Activated CD4-positive, alpha-beta T cell treated with anti-CD3 and anti-CD28 coated beads for 36 hours (primary cell): ENCODE measurements around the gene RAB11FIP4. TPM values are rescaled to one million over a fixed set of nuclear protein-coding genes. Genes with fewer than 3 reads are reported as not detected.

Experiments used
- ATAC-seq: fragments of 200-7000 bp; cut with Tn5 transposase; one replicate; pipeline ENCODE4 v1.10.0; 2021; ENCODE audit warnings: mild to moderate bottlenecking, moderate library complexity
- CTCF ChIA-PET: fragments of 350-600 bp; sonication (Branson Sonifier 250); formaldehyde crosslinking; loops from one replicate; lab custom pipeline; 2021; ENCODE audit warnings: antibody characterized with exemption; lab: Charles Lee
- POLR2A ChIA-PET: fragments of 350-600 bp; sonication (Branson Sonifier 250); formaldehyde crosslinking; loops from one replicate; lab custom pipeline; 2021; ENCODE audit warnings: antibody characterized with exemption, inconsistent platforms; lab: Charles Lee
- DNase-seq: peaks from one replicate; pipeline ENCODE4 v3.0.0-alpha.2; 2020
- H3K27ac Mint-ChIP-seq: one replicate; pipeline ENCODE4 v1.8.0; 2021; ENCODE audit warnings: mixed read lengths
- H3K27me3 Mint-ChIP-seq: one replicate; pipeline ENCODE4 v1.8.0; 2021; ENCODE audit warnings: mixed read lengths
- H3K36me3 Mint-ChIP-seq: one replicate; pipeline ENCODE4 v1.8.0; 2021; ENCODE audit warnings: low read depth, mixed read lengths
- H3K4me1 Mint-ChIP-seq: one replicate; pipeline ENCODE4 v1.8.0; 2021; ENCODE audit warnings: mixed read lengths
- H3K4me3 Mint-ChIP-seq: one replicate; pipeline ENCODE4 v1.8.0; 2021; ENCODE audit warnings: mild to moderate bottlenecking, moderate library complexity, mixed read lengths
- H3K9me3 Mint-ChIP-seq: one replicate; pipeline ENCODE4 v1.8.0; 2021; ENCODE audit warnings: low read depth, mixed read lengths
- intact Hi-C, 2 experiments: fragments of 100-400 bp; cut with DNase I in 1 of 2; cut with micrococcal nuclease in 1 of 2; formaldehyde crosslinking; loops; one replicate each; pipeline versions ENCODE4 v1.14.2 to v1.15.1; 2022 to 2024; cut with DNase I, micrococcal nuclease
- total RNA-seq, 2 experiments: library from RNA; stranded (reverse); gene quantifications; one replicate each; pipeline ENCODE4 v1.2.3, GENCODE V29; 2021

The RAB11FIP4 gene
- total RNA-seq, 2 experiments from 2014 or later = 30.3 to 41.4 TPM

GRCh38 chr17:31467502-31468256, 76.2 kb downstream of the RAB11FIP4 start:
- no peak overlapping the region for H3K27ac Mint-ChIP-seq
- peaks cover 4% of the 10 kb centered on the region for H3K4me1 Mint-ChIP-seq
- H3K9me3 Mint-ChIP-seq = no peaks in the 10 kb centered on the region
- POLR2A ChIA-PET = no interaction called here
- DNase-seq (no peak), ATAC-seq (no peak)
- H3K4me3 Mint-ChIP-seq = no peak overlapping the region
- CTCF ChIA-PET = interaction anchor here (1.3 kb wide), 1 partner anchor 375 kb away, joined by 3 read pairs; no protein-coding TSS in a partner anchor
- peaks cover 2% of the 10 kb centered on the region for H3K27me3 Mint-ChIP-seq
- no peaks in the 10 kb centered on the region for H3K36me3 Mint-ChIP-seq
- intact Hi-C loops = no loop called here

DNA sequence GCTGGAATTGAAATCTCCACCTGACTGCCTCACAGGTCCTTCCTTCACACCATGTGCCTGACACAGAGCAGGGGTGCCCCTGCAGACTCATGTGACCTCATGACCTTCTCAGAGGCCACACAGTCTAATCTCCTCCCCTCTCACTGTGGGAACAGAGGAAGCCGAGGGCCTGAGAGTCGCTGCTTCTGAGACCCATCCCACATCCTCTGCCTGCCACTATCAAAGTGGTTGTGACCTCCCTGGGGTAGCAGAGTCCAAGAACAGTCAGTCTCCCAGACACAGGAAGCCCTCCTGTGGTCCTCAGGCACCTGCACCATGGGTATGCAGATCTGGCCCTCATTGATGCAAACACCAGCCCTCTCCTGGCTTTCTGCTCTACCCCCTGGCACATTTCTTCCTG, 78.5 kb downstream of the RAB11FIP4 start:
- intact Hi-C loops = no loop called here
- ATAC-seq = peak; percentile 63

GRCh38 chr17:31470592-31470991, 79.1 kb downstream of the RAB11FIP4 start:
- Mint-ChIP-seq H3K27ac (no peak overlapping the region), H3K4me3 (no peak overlapping the region), H3K9me3 (no peaks in the 10 kb centered on the region), H3K4me1 (peaks cover 4% of the 10 kb centered on the region), H3K36me3 (no peaks in the 10 kb centered on the region), H3K27me3 (peaks cover 2% of the 10 kb centered on the region)
- no peak for ATAC-seq
- no peak for DNase-seq
- CTCF ChIA-PET = interaction anchor here (0.8 kb wide), 1 partner anchor 50 kb away, joined by 5 read pairs; no protein-coding TSS in a partner anchor
- intact Hi-C loops = no loop called here
- POLR2A ChIA-PET = no interaction called here

More for the DNA sequence above, 78.5 kb downstream of the RAB11FIP4 start:
- no peak overlapping the region for H3K4me3 Mint-ChIP-seq
- no peaks in the 10 kb centered on the region for H3K9me3 Mint-ChIP-seq
- no peak for DNase-seq
- CTCF ChIA-PET = no interaction called here
- peaks cover 4% of the 10 kb centered on the region for H3K4me1 Mint-ChIP-seq
- peaks cover 2% of the 10 kb centered on the region for H3K27me3 Mint-ChIP-seq
- POLR2A ChIA-PET = no interaction called here
- peak overlapping the region; percentile 32 for H3K27ac Mint-ChIP-seq
- no peaks in the 10 kb centered on the region for H3K36me3 Mint-ChIP-seq

DNA sequence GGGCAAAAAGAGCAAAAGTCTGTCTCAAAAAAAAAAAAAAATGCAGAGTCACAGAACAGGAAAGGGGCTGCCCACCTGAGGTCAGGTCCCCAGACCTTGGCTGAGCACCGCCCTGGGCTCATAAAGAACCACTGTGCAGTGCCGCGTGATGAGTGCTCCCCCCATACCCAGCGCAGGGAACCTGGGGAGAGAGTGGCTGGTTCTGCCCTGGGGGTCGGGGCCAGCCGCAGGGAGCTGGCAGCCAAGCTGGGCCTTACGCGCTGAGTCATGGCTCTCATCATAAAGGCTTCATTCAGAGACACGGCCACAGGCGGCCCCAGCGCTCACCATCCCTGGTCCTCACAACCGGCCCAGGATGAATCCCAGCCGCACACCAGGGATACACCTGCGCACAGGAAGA, 80.7 kb downstream of the RAB11FIP4 start:
- ATAC-seq (no peak), DNase-seq (no peak)
- CTCF ChIA-PET = interaction anchor here (0.6 kb wide), 1 partner anchor 34 kb away, joined by 3 read pairs; no protein-coding TSS in a partner anchor
- POLR2A ChIA-PET = no interaction called here
- Mint-ChIP-seq H3K4me3 (no peak overlapping the region), H3K36me3 (no peaks in the 10 kb centered on the region), H3K27me3 (peaks cover 2% of the 10 kb centered on the region), H3K9me3 (no peaks in the 10 kb centered on the region), H3K27ac (no peak overlapping the region), H3K4me1 (peaks cover 4% of the 10 kb centered on the region)
- intact Hi-C loops = no loop called here

GRCh38 chr17:31475378-31476162, 84.1 kb downstream of the RAB11FIP4 start:
- Mint-ChIP-seq H3K9me3 (no peaks in the 10 kb centered on the region), H3K36me3 (no peaks in the 10 kb centered on the region), H3K4me3 (no peak overlapping the region), H3K4me1 (no peaks in the 10 kb centered on the region), H3K27me3 (peaks cover 2% of the 10 kb centered on the region), H3K27ac (no peak overlapping the region)
- ChIA-PET CTCF (no interaction called here), POLR2A (interaction anchor here (0.6 kb wide), 1 partner anchor 236 kb away, joined by 3 read pairs; no protein-coding TSS in a partner anchor)
- no peak for ATAC-seq
- intact Hi-C loops = no loop called here
- no peak for DNase-seq

GRCh38 chr17:31476525-31477416, 85.3 kb downstream of the RAB11FIP4 start:
- Mint-ChIP-seq H3K27me3 (peaks cover 2% of the 10 kb centered on the region), H3K4me1 (peaks cover 4% of the 10 kb centered on the region), H3K36me3 (no peaks in the 10 kb centered on the region), H3K9me3 (no peaks in the 10 kb centered on the region), H3K4me3 (no peak overlapping the region), H3K27ac (no peak overlapping the region)
- ATAC-seq (no peak), DNase-seq (no peak)
- CTCF ChIA-PET = no interaction called here
- intact Hi-C loops = no loop called here
- POLR2A ChIA-PET = interaction anchor here (0.5 kb wide), 1 partner anchor 871 kb away, joined by 3 read pairs; no protein-coding TSS in a partner anchor

DNA sequence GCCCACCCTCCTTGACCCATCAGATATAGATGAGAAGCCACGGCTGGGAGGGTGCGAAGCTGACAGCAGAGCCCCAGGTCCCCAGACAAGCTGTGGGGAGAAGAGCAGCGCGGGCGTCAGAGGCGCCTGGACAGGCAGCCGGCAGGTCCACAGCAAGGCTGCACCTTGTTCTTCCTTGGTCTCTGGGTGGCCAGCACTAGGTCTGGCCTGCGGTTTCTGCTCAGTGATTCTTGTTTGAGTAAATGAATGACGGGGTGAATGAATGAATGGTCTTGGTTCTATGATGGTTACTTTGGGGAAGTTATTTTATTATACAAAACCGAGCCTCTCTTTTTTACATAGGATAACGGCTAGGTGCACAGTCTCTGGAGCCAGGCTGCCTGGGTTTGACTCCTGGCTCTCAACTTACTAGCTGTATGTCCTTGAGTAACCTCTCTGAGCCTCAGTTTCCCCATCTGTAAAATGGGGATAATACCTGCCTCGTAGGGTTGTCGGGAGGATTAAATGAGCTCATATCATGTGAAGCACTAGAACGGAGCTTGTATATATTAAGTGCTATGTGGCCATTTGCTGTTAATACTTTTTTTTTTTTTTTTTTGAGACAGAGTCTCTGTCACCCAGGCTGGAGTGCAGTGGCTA, 86.1 kb downstream of the RAB11FIP4 start:
- CTCF ChIA-PET = interaction anchor here (0.8 kb wide), 1 partner anchor 382 kb away, joined by 3 read pairs; the partner anchor contains the start of gene COPRS
- no peaks in the 10 kb centered on the region for H3K27me3 Mint-ChIP-seq
- POLR2A ChIA-PET = no interaction called here
- no peak for DNase-seq
- peaks cover 6% of the 10 kb centered on the region for H3K4me1 Mint-ChIP-seq
- no peak overlapping the region for H3K4me3 Mint-ChIP-seq
- H3K9me3 Mint-ChIP-seq = no peaks in the 10 kb centered on the region
- H3K36me3 Mint-ChIP-seq = no peaks in the 10 kb centered on the region
- H3K27ac Mint-ChIP-seq = no peak overlapping the region
- intact Hi-C loops = no loop called here
- ATAC-seq = no peak

GRCh38 chr17:31479062-31479408, 87.6 kb downstream of the RAB11FIP4 start:
- Mint-ChIP-seq H3K27me3 (no peaks in the 10 kb centered on the region), H3K4me1 (peaks cover 6% of the 10 kb centered on the region), H3K36me3 (no peaks in the 10 kb centered on the region), H3K9me3 (no peaks in the 10 kb centered on the region), H3K27ac (no peak overlapping the region), H3K4me3 (no peak overlapping the region)
- DNase-seq = no peak
- ChIA-PET CTCF (interaction anchor here (0.7 to 1.1 kb wide), 2 partner anchors 10 to 91 kb away, joined by 3 read pairs; no protein-coding TSS in a partner anchor), POLR2A (no interaction called here)
- intact Hi-C loops = no loop called here
- no peak for ATAC-seq

DNA sequence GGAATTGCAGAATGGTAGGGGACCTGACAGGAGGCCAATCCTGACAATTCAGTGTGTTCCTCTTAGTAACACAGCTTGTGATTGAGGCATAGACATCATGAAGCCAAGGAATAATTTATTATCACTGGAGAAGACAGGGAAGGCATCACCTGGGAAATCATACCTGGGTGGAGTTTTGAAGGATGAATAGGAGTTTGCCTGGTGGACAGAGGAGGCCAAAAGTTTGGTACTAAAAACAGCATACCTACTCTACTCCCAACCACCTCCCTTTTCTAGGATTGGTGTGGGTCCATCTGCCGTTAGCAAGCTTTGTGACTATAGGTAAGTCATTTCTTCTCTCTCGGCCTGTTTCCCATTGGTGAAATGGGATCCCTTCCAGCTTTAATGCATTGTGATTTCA, 88.0 kb downstream of the RAB11FIP4 start:
- intact Hi-C loops = no loop called here
- CTCF ChIA-PET = interaction anchor here (0.7 to 1.1 kb wide), 2 partner anchors 10 to 91 kb away, joined by 3 read pairs; no protein-coding TSS in a partner anchor
- H3K9me3 Mint-ChIP-seq = no peaks in the 10 kb centered on the region
- POLR2A ChIA-PET = no interaction called here
- H3K36me3 Mint-ChIP-seq = no peaks in the 10 kb centered on the region
- no peaks in the 10 kb centered on the region for H3K27me3 Mint-ChIP-seq
- H3K4me1 Mint-ChIP-seq = peaks cover 6% of the 10 kb centered on the region
- DNase-seq = no peak
- no peak overlapping the region for H3K4me3 Mint-ChIP-seq
- no peak for ATAC-seq
- H3K27ac Mint-ChIP-seq = no peak overlapping the region

GRCh38 chr17:31480067-31480466, 88.6 kb downstream of the RAB11FIP4 start:
- H3K27me3 Mint-ChIP-seq = no peaks in the 10 kb centered on the region
- no peaks in the 10 kb centered on the region for H3K9me3 Mint-ChIP-seq
- CTCF ChIA-PET = interaction anchor here (0.7 to 1.1 kb wide), 2 partner anchors 9 to 472 kb away, joined by 3 read pairs; no protein-coding TSS in a partner anchor
- no peak overlapping the region for H3K4me3 Mint-ChIP-seq
- POLR2A ChIA-PET = no interaction called here
- H3K27ac Mint-ChIP-seq = no peak overlapping the region
- peaks cover 6% of the 10 kb centered on the region for H3K4me1 Mint-ChIP-seq
- no peak for DNase-seq
- no peak for ATAC-seq
- intact Hi-C loops = no loop called here
- H3K36me3 Mint-ChIP-seq = no peaks in the 10 kb centered on the region
